ENCODE data around the gene CHRM5. TPM values are rescaled to one million over a fixed set of nuclear protein-coding genes. Genes with fewer than 3 reads are reported as not detected.
"Not testable (repeated sequence)": the region's sequence is repeated elsewhere in the genome, so short reads cannot be mapped to it uniquely, and the experiment has no call there.

The CHRM5 gene
- total and polyA plus RNA-seq, 4 donors: not detected

DNA sequence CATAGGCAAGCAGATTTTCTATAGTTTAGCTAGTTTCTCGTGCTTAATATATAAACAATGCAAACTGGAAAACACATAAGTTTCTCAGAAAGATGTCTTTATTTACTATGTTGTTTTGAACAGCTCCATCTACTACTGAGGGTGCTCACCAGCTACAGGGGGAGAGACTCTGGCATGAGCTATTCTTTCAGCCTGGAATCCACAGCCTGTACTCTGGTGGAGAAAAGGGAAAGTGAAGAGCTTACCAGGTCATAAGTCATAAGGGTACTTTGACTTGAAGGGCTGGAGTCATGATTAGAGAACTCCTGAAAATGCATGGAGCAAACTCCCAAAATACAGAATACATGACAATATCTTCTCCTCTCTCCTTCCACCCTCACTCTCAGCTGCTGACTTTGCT lies 75.1 kb downstream of the CHRM5 start:
- peaks cover 1 to 4% of the 10 kb centered on the region in 2 donors for H3K4me1 ChIP-seq (ENCODE audit: control insufficient read depth in 1 of 2, insufficient read depth in 2 of 2, low read length in 2 of 2)
- no peaks in the 10 kb centered on the region for H3K36me3 ChIP-seq (ENCODE audit: control insufficient read depth in 1 of 2, insufficient read depth in 2 of 2, low read length in 1 of 2)
- no peak for DNase-seq
- no peak overlapping the region for H3K27ac ChIP-seq (ENCODE audit: low read depth in 1 of 2, low read length in 2 of 2)
- no peak overlapping the region for H3K4me3 ChIP-seq (ENCODE audit: low read length in 2 of 2)
- ATAC-seq (ENCODE audit: low FRiP score): no peak
- H3K27me3 ChIP-seq (ENCODE audit: control insufficient read depth in 1 of 2, insufficient read depth in 2 of 2, low read length in 1 of 2): no peaks in the 10 kb centered on the region
- H3K9me3 ChIP-seq (ENCODE audit: control insufficient read depth, low read length): no peaks in the 10 kb centered on the region
- intact Hi-C loops (cut with DNase I): no loop called here
- 88 to 90% methylated on average over 1 of the region's 1 CpG for WGBS, 2 donors

DNA sequence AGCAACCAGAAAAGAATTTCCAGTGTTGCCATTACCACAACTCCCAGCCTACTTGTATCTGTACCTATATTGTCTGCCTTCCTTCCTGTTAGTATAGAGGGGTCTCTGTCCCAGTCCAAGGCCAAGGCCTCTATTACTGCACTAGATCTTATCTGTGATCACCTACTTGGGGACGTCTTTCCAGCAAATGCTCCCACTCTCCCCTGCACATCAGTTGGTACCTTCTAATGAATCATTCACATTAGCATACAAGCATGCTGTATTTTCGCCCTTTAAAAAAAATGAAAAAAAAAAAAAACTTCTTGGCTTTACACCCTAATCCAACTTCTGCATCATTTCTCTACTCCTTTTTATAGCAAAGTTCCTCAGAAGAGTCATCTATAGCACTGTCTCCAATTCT lies 75.5 kb downstream of the CHRM5 start:
- no peaks in the 10 kb centered on the region for H3K27me3 ChIP-seq (ENCODE audit: control insufficient read depth in 1 of 2, insufficient read depth in 2 of 2, low read length in 1 of 2)
- H3K4me3 ChIP-seq (ENCODE audit: low read length in 2 of 2): no peak overlapping the region
- DNase-seq (no peak), ATAC-seq (ENCODE audit: low FRiP score) (no peak)
- H3K9me3 ChIP-seq (ENCODE audit: control insufficient read depth, low read length): no peaks in the 10 kb centered on the region
- peaks cover 1 to 4% of the 10 kb centered on the region in 2 donors for H3K4me1 ChIP-seq (ENCODE audit: control insufficient read depth in 1 of 2, insufficient read depth in 2 of 2, low read length in 2 of 2)
- intact Hi-C loops (cut with DNase I): no loop called here
- 83 to 88% methylated on average over 2 of the region's 2 CpGs for WGBS, 2 donors
- no peak overlapping the region for H3K27ac ChIP-seq (ENCODE audit: low read depth in 1 of 2, low read length in 2 of 2)
- no peaks in the 10 kb centered on the region for H3K36me3 ChIP-seq (ENCODE audit: control insufficient read depth in 1 of 2, insufficient read depth in 2 of 2, low read length in 1 of 2)

DNA sequence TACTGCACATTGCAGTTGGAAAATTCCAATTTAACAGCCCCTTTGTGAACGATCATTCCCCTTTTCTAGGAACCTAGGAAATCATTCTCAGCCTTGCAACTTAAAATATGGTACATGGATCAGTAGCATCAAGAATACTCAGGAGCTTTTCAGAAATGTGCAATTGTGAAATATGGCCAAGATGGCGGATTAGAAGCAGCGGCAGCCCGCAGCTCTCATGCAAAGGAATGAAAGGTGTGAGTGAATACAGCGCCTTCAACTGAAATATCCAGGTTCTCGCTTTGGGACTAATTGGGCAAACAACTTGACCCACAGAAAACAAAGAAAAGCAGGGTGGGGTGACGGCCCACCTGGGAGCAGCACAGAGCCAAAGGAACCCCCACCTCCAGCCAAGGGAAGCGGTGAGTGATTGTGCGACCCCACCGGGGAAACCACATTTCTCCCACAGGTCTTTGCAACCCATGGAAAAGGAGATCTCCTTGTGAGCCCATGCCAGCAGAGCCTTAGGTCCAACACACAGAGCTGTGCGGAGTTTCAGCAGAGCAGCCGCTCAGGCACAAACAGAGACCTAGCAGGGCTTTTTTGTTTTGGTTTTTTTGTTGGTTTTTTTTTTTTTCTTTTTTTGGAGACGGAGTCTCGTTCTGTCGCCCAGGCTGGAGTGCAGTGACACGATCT lies 78.3 kb downstream of the CHRM5 start:
- Histone ChIP-seq H3K9me3 (ENCODE audit: control insufficient read depth, low read length) (no peaks in the 10 kb centered on the region), H3K27me3 (ENCODE audit: control insufficient read depth in 1 of 2, insufficient read depth in 2 of 2, low read length in 1 of 2) (no peaks in the 10 kb centered on the region), H3K36me3 (ENCODE audit: control insufficient read depth in 1 of 2, insufficient read depth in 2 of 2, low read length in 1 of 2) (no peaks in the 10 kb centered on the region), H3K27ac (ENCODE audit: low read depth in 1 of 2, low read length in 2 of 2) (no peak overlapping the region), H3K4me1 (ENCODE audit: control insufficient read depth in 1 of 2, insufficient read depth in 2 of 2, low read length in 2 of 2) (no peaks in the 10 kb centered on the region), H3K4me3 (ENCODE audit: low read length in 2 of 2) (no peak overlapping the region)
- ATAC-seq (ENCODE audit: low FRiP score) (no peak), DNase-seq (no peak)
- 93 to 96% methylated on average over 16 of the region's 16 CpGs for WGBS, 2 donors
- intact Hi-C loops (cut with DNase I): no loop called here

DNA sequence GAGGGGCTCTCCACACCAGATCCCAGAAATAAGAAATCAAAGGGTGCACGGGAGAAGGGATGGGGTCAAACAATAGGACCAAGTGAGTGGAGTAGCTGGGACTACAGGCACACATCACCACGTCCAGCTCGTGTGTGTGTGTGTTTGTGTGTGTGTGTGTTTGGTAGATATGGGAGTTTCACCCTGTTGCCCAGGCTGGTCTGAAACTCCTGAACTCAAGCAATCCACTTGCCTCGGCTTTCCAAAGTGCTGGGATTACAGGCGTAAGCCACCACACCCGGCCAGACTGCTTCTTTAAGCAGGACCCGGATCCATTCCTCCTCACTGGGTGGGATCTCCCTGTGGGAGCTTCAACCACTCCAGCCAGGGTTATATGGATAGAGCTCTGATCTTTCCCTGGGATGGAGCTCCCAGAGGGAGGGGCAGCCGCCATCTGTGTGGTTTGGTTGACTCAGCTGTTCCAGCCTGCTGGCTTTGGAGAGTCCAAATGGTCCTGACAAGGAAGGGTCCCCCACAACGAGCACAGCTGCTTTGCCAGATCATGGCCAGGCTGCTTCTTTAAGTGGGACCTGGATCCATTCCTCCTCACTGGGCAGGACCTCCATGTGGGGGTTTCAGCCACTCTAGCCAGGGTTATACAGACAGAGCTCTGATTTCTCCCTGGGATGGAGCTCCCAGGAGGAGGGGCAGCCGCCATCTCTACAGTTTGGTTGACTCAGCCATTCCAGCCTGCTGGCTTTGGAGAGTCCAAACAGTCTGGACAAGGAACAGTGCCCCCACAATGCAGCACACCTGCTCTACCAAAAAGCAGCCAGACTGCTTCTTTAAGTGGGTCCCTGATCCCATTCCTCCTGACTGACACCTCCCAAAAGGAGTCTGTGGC lies 79.8 kb downstream of the CHRM5 start:
- WGBS, 2 donors: 78 to 83% methylated on average over 10 of the region's 10 CpGs
- Histone ChIP-seq H3K4me3 (ENCODE audit: low read length in 2 of 2) (no peak overlapping the region), H3K27ac (ENCODE audit: low read depth in 1 of 2, low read length in 2 of 2) (no peak overlapping the region), H3K9me3 (ENCODE audit: control insufficient read depth, low read length) (no peaks in the 10 kb centered on the region), H3K4me1 (ENCODE audit: control insufficient read depth in 1 of 2, insufficient read depth in 2 of 2, low read length in 2 of 2) (no peaks in the 10 kb centered on the region), H3K36me3 (ENCODE audit: control insufficient read depth in 1 of 2, insufficient read depth in 2 of 2, low read length in 1 of 2) (no peaks in the 10 kb centered on the region), H3K27me3 (ENCODE audit: control insufficient read depth in 1 of 2, insufficient read depth in 2 of 2, low read length in 1 of 2) (no peaks in the 10 kb centered on the region)
- DNase-seq (no peak), ATAC-seq (ENCODE audit: low FRiP score) (no peak)
- intact Hi-C loops (cut with DNase I): no loop called here

DNA sequence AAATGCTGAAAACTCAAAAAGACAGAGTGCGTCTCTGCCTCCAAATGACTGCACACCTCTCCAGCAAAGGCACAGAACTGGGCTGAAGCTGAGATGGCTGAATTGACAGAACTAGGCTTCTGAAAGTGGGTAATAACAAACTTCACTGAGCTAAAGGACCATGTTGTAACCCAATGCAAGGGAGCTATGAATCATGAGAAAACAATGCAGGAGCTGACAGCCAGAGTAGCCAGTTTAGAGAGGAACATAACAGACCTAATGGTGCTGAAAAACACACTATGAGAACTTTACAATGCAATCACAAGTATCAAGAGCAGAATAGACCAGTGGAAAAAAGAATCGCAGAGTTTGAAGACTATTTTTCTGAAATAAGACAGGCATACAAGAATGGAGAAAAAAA lies 80.8 kb downstream of the CHRM5 start:
- Histone ChIP-seq H3K4me3 (ENCODE audit: low read length in 2 of 2) (no peak overlapping the region), H3K4me1 (ENCODE audit: control insufficient read depth in 1 of 2, insufficient read depth in 2 of 2, low read length in 2 of 2) (no peaks in the 10 kb centered on the region), H3K36me3 (ENCODE audit: control insufficient read depth in 1 of 2, insufficient read depth in 2 of 2, low read length in 1 of 2) (no peaks in the 10 kb centered on the region), H3K9me3 (ENCODE audit: control insufficient read depth, low read length) (no peaks in the 10 kb centered on the region), H3K27ac (ENCODE audit: low read depth in 1 of 2, low read length in 2 of 2) (no peak overlapping the region), H3K27me3 (ENCODE audit: control insufficient read depth in 1 of 2, insufficient read depth in 2 of 2, low read length in 1 of 2) (no peaks in the 10 kb centered on the region)
- WGBS, 2 donors: 89 to 97% methylated on average over 2 of the region's 2 CpGs
- ATAC-seq (ENCODE audit: low FRiP score) (no peak), DNase-seq (no peak)
- intact Hi-C loops (cut with DNase I): no loop called here

DNA sequence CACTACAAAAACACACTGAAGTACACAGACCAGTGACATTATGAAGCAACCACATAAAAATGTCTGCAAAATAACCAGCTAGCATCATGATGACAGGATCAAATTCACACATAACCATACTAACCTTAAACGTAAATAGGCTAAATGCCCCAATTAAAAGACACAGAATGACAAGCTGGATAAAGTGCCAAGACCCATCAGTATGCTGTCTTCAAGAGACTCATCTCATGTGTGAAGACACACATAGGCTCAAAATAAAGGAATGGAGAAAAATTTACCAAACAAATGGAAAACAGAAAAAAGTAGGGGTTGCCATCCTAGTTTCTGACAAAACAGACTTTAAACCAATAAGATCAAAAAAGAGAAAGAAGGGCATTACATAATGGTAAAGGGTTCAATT lies 82.1 kb downstream of the CHRM5 start:
- H3K27ac ChIP-seq (ENCODE audit: low read depth in 1 of 2, low read length in 2 of 2); H3K36me3 ChIP-seq (ENCODE audit: control insufficient read depth in 1 of 2, insufficient read depth in 2 of 2, low read length in 1 of 2); H3K4me3 ChIP-seq (ENCODE audit: low read length in 2 of 2); ATAC-seq (ENCODE audit: low FRiP score); intact Hi-C loops (cut with DNase I); H3K4me1 ChIP-seq (ENCODE audit: control insufficient read depth in 1 of 2, insufficient read depth in 2 of 2, low read length in 2 of 2); H3K27me3 ChIP-seq (ENCODE audit: control insufficient read depth in 1 of 2, insufficient read depth in 2 of 2, low read length in 1 of 2); H3K9me3 ChIP-seq (ENCODE audit: control insufficient read depth, low read length); DNase-seq: not testable (repeated sequence)
- 84 to 90% methylated on average over 1 of the region's 1 CpG for WGBS, 2 donors

DNA sequence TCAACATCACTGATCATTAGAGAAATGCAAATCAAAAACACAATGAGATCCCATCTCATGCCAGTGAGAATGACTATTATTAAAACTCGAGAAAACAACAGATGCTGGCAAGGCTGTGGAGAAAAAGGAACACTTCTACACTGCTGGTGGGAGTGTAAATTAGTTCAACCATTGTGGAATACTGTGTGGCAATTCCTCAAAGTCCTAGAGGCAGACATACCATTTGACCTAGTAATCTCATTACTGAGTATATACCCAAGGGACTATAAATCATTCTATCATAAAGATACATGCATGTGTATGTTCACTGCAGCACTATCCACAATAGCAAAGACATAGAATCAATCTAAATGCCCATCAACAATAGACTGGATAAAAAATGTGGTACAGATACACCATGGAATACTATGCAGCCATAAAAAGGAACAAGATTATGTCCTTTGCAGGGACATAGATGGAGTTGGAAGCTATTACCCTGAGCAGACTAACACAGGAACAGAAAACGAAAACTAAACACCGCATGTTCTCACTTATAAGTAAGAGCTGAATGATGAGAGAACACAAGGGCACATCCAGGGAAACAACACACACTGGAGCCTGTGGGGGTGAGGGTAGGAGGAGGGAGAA lies 85.9 kb downstream of the CHRM5 start:
- 98% methylated on average over 3 of the region's 3 CpGs for WGBS, 2 donors

DNA sequence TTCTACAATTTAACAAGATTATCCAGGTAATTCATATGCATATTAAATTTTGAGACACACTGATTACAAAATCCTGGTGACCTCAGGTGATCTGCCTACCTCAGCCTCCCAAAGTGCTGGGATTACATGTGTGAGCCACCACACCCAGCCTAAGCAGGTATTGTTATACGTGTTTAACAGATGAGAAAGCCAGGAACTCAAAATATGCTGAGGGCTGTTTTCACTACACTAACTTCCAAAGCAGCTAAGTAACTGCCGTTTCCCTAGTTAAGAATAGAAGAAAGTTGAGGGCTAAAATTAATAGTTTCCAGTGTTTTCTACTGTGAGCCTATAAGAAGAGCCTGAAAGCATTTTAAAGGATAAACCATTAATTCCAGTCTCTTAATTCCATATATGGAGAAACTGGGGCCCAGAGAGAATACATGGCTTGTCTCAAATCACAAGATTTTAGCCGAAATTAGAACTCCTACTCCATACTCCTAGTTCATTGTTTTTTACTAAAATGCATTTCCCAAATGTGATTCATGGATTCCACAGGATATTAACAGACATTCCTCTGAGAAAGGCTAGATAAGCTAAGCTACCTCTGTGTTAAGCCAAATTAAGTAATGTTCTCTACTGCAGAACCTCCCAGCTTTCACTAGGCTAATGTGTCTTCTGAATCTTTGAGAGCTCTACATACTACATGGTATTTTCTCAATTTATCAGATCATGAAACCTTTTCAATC lies 87.7 kb downstream of the CHRM5 start:
- intact Hi-C loops (cut with DNase I): loop anchor here in 1 of 2 donors (5.0 kb wide), 1 partner anchor 311 kb away; the partner anchor contains the start of gene LPCAT4
- no peak for DNase-seq
- Histone ChIP-seq H3K27me3 (ENCODE audit: control insufficient read depth in 1 of 2, insufficient read depth in 2 of 2, low read length in 1 of 2) (no peaks in the 10 kb centered on the region), H3K36me3 (ENCODE audit: control insufficient read depth in 1 of 2, insufficient read depth in 2 of 2, low read length in 1 of 2) (no peaks in the 10 kb centered on the region), H3K27ac (ENCODE audit: low read depth in 1 of 2, low read length in 2 of 2) (peak overlapping the region; percentile 93 to 96), H3K4me3 (ENCODE audit: low read length in 2 of 2) (no peak overlapping the region), H3K9me3 (ENCODE audit: control insufficient read depth, low read length) (no peaks in the 10 kb centered on the region), H3K4me1 (ENCODE audit: control insufficient read depth in 1 of 2, insufficient read depth in 2 of 2, low read length in 2 of 2) (peaks cover 0 to 3% of the 10 kb centered on the region in 2 donors)
- WGBS, 2 donors: 1 to 5% methylated on average over 3 of the region's 3 CpGs
- peak; percentile 69 for ATAC-seq (ENCODE audit: low FRiP score)

More for the DNA sequence above, 85.9 kb downstream of the CHRM5 start:
- Histone ChIP-seq H3K36me3 (ENCODE audit: control insufficient read depth in 1 of 2, insufficient read depth in 2 of 2, low read length in 1 of 2) (no peaks in the 10 kb centered on the region), H3K4me3 (ENCODE audit: low read length in 2 of 2) (no peak overlapping the region), H3K4me1 (ENCODE audit: control insufficient read depth in 1 of 2, insufficient read depth in 2 of 2, low read length in 2 of 2) (peaks cover 0 to 3% of the 10 kb centered on the region in 2 donors), H3K27me3 (ENCODE audit: control insufficient read depth in 1 of 2, insufficient read depth in 2 of 2, low read length in 1 of 2) (no peaks in the 10 kb centered on the region), H3K9me3 (ENCODE audit: control insufficient read depth, low read length) (no peaks in the 10 kb centered on the region), H3K27ac (ENCODE audit: low read depth in 1 of 2, low read length in 2 of 2) (no peak overlapping the region)
- intact Hi-C loops (cut with DNase I): no loop called here
- DNase-seq: no peak
- ATAC-seq (ENCODE audit: low FRiP score): no peak
